ENCODE results near the gene POLR3B. TPM values are rescaled to one million over a fixed set of nuclear protein-coding genes. Genes with fewer than 3 reads are reported as not detected.

The POLR3B gene
- total RNA-seq, 1 experiment from 2014 or later: 14.8 TPM

DNA sequence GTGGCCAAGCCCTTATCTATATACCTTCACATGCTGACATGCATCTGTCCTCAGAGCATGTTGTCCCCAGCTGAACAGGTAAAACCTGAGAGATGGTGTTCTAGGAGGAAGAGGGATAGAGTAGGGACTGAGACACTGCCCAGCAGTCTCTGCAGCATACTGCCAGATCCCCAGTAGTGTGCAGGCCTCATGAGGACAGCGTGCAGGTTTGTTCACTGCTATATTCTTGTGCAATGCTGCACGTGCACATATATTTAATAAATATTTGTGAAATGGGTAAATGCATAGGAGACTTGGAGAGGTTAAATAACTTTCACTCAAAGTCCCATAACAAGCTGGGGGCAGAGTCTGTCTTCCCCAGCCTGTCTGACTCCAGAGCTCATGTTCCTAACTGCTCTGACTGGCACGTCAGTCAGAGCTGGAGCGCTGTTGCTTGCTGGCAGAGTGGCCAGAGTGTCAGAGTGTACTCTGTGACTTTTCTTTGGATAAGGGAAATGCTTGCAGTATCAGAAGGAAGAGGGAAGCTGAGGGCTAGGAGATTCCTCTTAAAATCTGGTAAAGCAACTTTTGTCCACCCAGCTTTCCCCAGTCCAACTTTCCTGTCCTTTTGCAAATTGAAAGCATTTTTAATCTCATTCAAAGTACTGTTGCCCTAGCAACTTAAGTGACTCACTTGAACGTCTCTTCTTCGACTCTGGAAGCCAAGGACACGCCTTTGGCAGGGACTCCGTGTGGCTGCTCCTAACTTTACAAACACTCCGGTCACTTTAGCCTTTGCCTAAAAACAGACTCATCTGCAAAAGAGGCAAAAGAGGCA lies 14.9 kb upstream of the POLR3B start:
- Histone ChIP-seq H3K27ac (ENCODE audit: low read depth, low read length, poor library complexity, severe bottlenecking) (no peak overlapping the region), H3K4me1 (ENCODE audit: insufficient read depth, low read length, poor library complexity, severe bottlenecking) (no peaks in the 10 kb centered on the region), H3K27me3 (replicated peaks; ENCODE audit: insufficient read depth, low read depth, low read length, poor library complexity) (no peaks in the 10 kb centered on the region), H3K4me3 (ENCODE audit: low read depth, low read length, poor library complexity, severe bottlenecking) (no peak overlapping the region), H3K9me3 (ENCODE audit: low read depth, low read length, poor library complexity, severe bottlenecking) (no peaks in the 10 kb centered on the region), H3K36me3 (ENCODE audit: insufficient read depth, low read length, poor library complexity, severe bottlenecking) (no peaks in the 10 kb centered on the region)
- DNase-seq (ENCODE audit: low spot score): peak; percentile 17
- intact Hi-C loops (cut with micrococcal nuclease; ENCODE audit: unreplicated experiment): no loop called here
- no TSS peak for BruUV-seq (replicated peaks)
- TF ChIP-seq EZH2 (IDR thresholded peaks at IDR 0.05; ENCODE audit: borderline replicate concordance, low read depth, low read length, poor library complexity, severe bottlenecking): no peak
- TF ChIP-seq, protein P1, sequence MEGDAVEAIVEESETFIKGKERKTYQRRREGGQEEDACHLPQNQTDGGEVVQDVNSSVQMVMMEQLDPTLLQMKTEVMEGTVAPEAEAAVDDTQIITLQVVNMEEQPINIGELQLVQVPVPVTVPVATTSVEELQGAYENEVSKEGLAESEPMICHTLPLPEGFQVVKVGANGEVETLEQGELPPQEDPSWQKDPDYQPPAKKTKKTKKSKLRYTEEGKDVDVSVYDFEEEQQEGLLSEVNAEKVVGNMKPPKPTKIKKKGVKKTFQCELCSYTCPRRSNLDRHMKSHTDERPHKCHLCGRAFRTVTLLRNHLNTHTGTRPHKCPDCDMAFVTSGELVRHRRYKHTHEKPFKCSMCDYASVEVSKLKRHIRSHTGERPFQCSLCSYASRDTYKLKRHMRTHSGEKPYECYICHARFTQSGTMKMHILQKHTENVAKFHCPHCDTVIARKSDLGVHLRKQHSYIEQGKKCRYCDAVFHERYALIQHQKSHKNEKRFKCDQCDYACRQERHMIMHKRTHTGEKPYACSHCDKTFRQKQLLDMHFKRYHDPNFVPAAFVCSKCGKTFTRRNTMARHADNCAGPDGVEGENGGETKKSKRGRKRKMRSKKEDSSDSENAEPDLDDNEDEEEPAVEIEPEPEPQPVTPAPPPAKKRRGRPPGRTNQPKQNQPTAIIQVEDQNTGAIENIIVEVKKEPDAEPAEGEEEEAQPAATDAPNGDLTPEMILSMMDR (conservative IDR thresholded peaks at IDR 0.05; ENCODE audit: low read depth, low read length): no peak
- ChIA-PET CTCF (no interaction called here), POLR2A (ENCODE audit: low non-redundant PET) (no interaction called here)

DNA sequence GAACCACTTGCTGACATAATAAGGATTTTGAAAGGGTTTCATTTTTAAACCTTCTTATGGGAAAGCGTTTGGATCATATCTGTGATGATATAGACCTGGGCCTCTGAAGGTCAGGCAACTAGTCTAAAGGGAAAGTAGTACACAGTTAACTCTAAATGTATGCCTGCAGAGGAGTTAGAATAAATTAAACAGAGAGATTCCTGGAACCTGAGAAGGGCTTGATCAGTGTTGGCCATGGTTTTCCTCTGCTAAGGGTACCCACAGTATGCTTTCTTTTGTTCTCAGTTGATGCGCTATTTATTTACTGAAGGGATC lies 14.4 kb upstream of the POLR3B start:
- no TSS peak for BruUV-seq (replicated peaks)
- ChIA-PET POLR2A (ENCODE audit: low non-redundant PET) (no interaction called here), CTCF (no interaction called here)
- Histone ChIP-seq H3K4me3 (ENCODE audit: low read depth, low read length, poor library complexity, severe bottlenecking) (no peak overlapping the region), H3K27ac (ENCODE audit: low read depth, low read length, poor library complexity, severe bottlenecking) (no peak overlapping the region), H3K4me1 (ENCODE audit: insufficient read depth, low read length, poor library complexity, severe bottlenecking) (no peaks in the 10 kb centered on the region), H3K36me3 (ENCODE audit: insufficient read depth, low read length, poor library complexity, severe bottlenecking) (no peaks in the 10 kb centered on the region), H3K9me3 (ENCODE audit: low read depth, low read length, poor library complexity, severe bottlenecking) (no peaks in the 10 kb centered on the region), H3K27me3 (replicated peaks; ENCODE audit: insufficient read depth, low read depth, low read length, poor library complexity) (no peaks in the 10 kb centered on the region)
- intact Hi-C loops (cut with micrococcal nuclease; ENCODE audit: unreplicated experiment): no loop called here
- no peak for DNase-seq (ENCODE audit: low spot score)
- TF ChIP-seq EZH2 (IDR thresholded peaks at IDR 0.05; ENCODE audit: borderline replicate concordance, low read depth, low read length, poor library complexity, severe bottlenecking): no peak
- TF ChIP-seq, protein P1 (conservative IDR thresholded peaks at IDR 0.05; ENCODE audit: low read depth, low read length): no peak

DNA sequence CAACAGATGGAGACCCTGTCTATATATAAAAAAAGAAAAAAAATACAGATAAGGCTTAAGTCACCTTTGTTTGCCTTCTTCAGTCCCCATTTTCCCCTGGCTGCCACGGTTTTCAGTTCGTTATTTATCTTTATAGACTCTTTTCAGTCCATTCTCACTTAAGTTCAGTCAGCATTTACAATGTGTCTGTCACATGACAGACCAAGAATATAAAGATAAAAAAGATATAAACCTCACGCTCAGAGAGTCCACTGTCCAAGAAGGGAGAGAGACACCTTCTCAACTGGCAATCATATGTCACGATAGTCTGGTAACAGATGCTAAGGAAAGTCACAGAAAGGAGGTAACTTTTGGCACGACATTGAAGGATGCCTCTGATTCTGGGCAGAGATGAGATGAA lies 13.4 kb upstream of the POLR3B start:
- H3K36me3 ChIP-seq (ENCODE audit: insufficient read depth, low read length, poor library complexity, severe bottlenecking): no peaks in the 10 kb centered on the region
- no TSS peak for BruUV-seq (replicated peaks)
- H3K4me3 ChIP-seq (ENCODE audit: low read depth, low read length, poor library complexity, severe bottlenecking): no peak overlapping the region
- ChIA-PET POLR2A (ENCODE audit: low non-redundant PET) (no interaction called here), CTCF (no interaction called here)
- no peaks in the 10 kb centered on the region for H3K9me3 ChIP-seq (ENCODE audit: low read depth, low read length, poor library complexity, severe bottlenecking)
- TF ChIP-seq EZH2 (IDR thresholded peaks at IDR 0.05; ENCODE audit: borderline replicate concordance, low read depth, low read length, poor library complexity, severe bottlenecking): no peak
- TF ChIP-seq, protein P1 (conservative IDR thresholded peaks at IDR 0.05; ENCODE audit: low read depth, low read length): no peak
- H3K4me1 ChIP-seq (ENCODE audit: insufficient read depth, low read length, poor library complexity, severe bottlenecking): no peaks in the 10 kb centered on the region
- H3K27ac ChIP-seq (ENCODE audit: low read depth, low read length, poor library complexity, severe bottlenecking): no peak overlapping the region
- intact Hi-C loops (cut with micrococcal nuclease; ENCODE audit: unreplicated experiment): no loop called here
- H3K27me3 ChIP-seq (replicated peaks; ENCODE audit: insufficient read depth, low read depth, low read length, poor library complexity): no peaks in the 10 kb centered on the region
- DNase-seq (ENCODE audit: low spot score): no peak
